ENCODE data around the gene IFNL1. TPM values are rescaled to one million over a fixed set of nuclear protein-coding genes. Genes with fewer than 3 reads are reported as not detected.

The IFNL1 gene
- total RNA-seq, 1 donor from 2014 or later, result not detected

GRCh38 chr19:39301021-39301420, 4.8 kb downstream of the IFNL1 start:
- DNase-seq (ENCODE audit: low read depth), result no peak
- no peaks in the 10 kb centered on the region for H3K36me3 ChIP-seq (ENCODE audit: control insufficient read depth, insufficient read depth, low read length)
- peaks cover 23% of the 10 kb centered on the region for H3K27me3 ChIP-seq (ENCODE audit: control insufficient read depth, insufficient read depth, low read length)
- H3K4me3 ChIP-seq (ENCODE audit: low read depth, low read length), result no peak overlapping the region
- no peak for TF ChIP-seq CTCF (IDR thresholded peaks at IDR 0.05; ENCODE audit: insufficient read depth, low read length, poor library complexity, severe bottlenecking)

- no peak for DNase-seq (ENCODE audit: low read depth)
- no peak for TF ChIP-seq CTCF (IDR thresholded peaks at IDR 0.05; ENCODE audit: insufficient read depth, low read length, poor library complexity, severe bottlenecking)
- H3K36me3 ChIP-seq (ENCODE audit: control insufficient read depth, insufficient read depth, low read length), result no peaks in the 10 kb centered on the region
- H3K27me3 ChIP-seq (ENCODE audit: control insufficient read depth, insufficient read depth, low read length), result peaks cover 22% of the 10 kb centered on the region
- H3K4me3 ChIP-seq (ENCODE audit: low read depth, low read length), result no peak overlapping the region
These were observed 5.4 kb downstream of the IFNL1 start for GRCh38 chr19:39301562-39301961.

GRCh38 chr19:39303373-39304184, 7.4 kb downstream of the IFNL1 start:
- no peak for TF ChIP-seq CTCF (IDR thresholded peaks at IDR 0.05; ENCODE audit: insufficient read depth, low read length, poor library complexity, severe bottlenecking)
- Histone ChIP-seq H3K27me3 (ENCODE audit: control insufficient read depth, insufficient read depth, low read length) (peaks cover 39% of the 10 kb centered on the region), H3K4me3 (ENCODE audit: low read depth, low read length) (no peak overlapping the region), H3K36me3 (ENCODE audit: control insufficient read depth, insufficient read depth, low read length) (no peaks in the 10 kb centered on the region)
- DNase-seq (ENCODE audit: low read depth), result no peak

GRCh38 chr19:39304185-39304513, 7.9 kb downstream of the IFNL1 start:
- TF ChIP-seq CTCF (IDR thresholded peaks at IDR 0.05; ENCODE audit: insufficient read depth, low read length, poor library complexity, severe bottlenecking), result no peak
- peaks cover 44% of the 10 kb centered on the region for H3K27me3 ChIP-seq (ENCODE audit: control insufficient read depth, insufficient read depth, low read length)

GRCh38 chr19:39304701-39305571, 8.7 kb downstream of the IFNL1 start:
- TF ChIP-seq CTCF (IDR thresholded peaks at IDR 0.05; ENCODE audit: insufficient read depth, low read length, poor library complexity, severe bottlenecking), result no peak
- H3K4me3 ChIP-seq (ENCODE audit: low read depth, low read length), result no peak overlapping the region
- H3K36me3 ChIP-seq (ENCODE audit: control insufficient read depth, insufficient read depth, low read length), result no peaks in the 10 kb centered on the region
- no peak for DNase-seq (ENCODE audit: low read depth)
- H3K27me3 ChIP-seq (ENCODE audit: control insufficient read depth, insufficient read depth, low read length), result peaks cover 44% of the 10 kb centered on the region

More at GRCh38 chr19:39304185-39304513, 7.9 kb downstream of the IFNL1 start:
- no peaks in the 10 kb centered on the region for H3K36me3 ChIP-seq (ENCODE audit: control insufficient read depth, insufficient read depth, low read length)
- no peak overlapping the region for H3K4me3 ChIP-seq (ENCODE audit: low read depth, low read length)
- DNase-seq (ENCODE audit: low read depth), result no peak
